ENCODE data around the gene C9orf72.

C9orf72 gene

GRCh38 chr9:27581826-27582225 is 8.5 kb upstream of the C9orf72 start:
- DNase-seq: no peak

- DNase-seq: peak; percentile 43 to 99 (median 93)
Observed at GRCh38 chr9:27573634-27574590, 631 bp upstream of the C9orf72 start.

GRCh38 chr9:27572566-27572917 is 739 bp downstream of the C9orf72 start:
- peak in 22 of 51 donors; percentile 28 to 85 (median 59) for DNase-seq

DNA sequence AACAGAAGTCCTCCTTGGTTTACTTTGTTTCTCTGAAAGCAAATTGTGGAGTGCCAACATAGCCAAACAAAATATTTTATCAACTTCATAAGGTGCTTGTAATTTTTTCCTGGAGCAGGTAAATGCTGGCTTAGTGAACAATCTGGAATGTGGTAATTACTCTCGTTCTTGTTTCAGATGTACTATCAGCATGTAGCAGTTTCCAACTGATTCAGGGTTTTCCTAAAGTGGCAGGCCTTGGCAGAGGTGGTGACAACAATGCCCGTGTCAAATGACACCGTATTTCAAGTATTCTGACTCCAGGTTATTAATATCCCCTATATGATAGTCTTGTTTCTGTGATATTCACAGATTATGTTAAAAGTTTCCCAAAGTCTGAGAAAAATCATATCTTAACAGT is 1.2 kb downstream of the C9orf72 start:
- DNase-seq: no peak

DNA sequence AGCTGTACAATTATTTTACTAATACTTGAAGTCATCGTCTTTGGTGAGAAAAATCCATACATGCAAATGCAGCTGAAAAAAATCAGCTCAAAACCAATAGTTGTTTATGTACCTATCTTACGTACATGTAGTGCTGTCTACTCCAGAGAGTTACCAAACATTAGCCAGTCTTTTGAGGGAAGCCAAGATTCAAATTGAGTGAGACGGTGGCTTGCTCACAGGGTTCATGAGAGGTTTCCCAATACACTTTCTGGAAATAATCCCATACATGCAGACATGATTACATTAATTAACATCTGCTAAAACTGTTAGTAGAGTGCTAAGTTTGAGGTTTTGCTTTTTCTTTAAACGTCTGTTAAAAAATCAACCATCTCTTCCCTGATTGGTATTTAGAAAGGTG is 2.3 kb downstream of the C9orf72 start:
- DNase-seq: no peak

- DNase-seq: no peak
Observed at GRCh38 chr9:27569406-27569805, 3.9 kb downstream of the C9orf72 start.

- no peak for DNase-seq
Observed at GRCh38 chr9:27566118-27566517, 7.2 kb downstream of the C9orf72 start.

DNA sequence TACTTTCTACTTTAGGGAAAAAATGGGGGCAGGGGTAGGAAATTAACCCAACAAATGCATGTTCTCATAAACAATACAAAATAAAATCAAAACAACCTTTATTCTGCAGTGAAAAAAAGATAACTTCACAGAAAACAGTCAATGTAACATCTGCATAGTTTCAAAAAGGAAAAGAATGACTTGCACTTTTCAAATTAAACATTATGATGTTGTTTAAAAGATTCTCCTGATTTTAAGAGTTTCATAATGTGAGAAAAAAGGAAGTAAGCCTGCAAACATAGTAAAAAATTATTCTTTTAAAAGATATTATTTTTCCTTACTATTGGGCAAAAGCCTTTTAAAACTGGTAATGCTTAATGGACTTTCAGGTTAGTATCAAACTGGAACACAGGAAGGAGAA is 7.6 kb downstream of the C9orf72 start:
- no peak for DNase-seq

- no peak for DNase-seq
Observed at GRCh38 chr9:27564670-27565069, 8.6 kb downstream of the C9orf72 start.

DNA sequence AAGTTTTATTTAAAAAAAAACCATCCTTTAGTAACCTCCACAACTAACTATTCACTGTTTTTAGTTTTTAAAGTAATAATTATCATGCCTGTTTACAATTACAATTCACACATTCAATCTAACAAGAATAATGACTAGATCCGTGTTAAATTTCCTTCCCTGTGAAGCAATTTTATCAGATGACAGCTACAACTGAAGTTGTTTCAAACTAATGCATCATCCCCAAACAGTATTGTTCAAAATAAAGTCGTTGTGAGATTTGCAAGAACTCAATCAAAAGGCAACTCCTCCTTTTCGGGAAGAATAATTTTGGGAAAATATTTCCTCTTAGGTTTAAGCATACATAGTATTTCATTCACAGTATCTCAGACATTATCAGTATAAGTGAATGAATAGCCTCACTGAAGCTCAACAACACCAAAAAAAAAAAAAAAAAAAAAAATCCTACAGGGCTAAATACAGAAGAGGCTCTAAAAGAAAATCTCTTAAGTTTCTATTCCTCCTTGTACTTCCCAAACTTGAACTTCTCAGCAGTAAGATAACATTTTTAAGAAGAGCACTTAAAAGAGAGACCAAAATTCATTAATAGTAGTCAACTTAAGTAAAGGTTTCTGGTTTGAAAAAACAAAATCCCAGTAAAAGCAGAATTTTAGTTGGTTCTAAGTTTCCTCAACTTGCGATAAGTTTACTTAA is 9.4 kb downstream of the C9orf72 start:
- no peak for DNase-seq

DNA sequence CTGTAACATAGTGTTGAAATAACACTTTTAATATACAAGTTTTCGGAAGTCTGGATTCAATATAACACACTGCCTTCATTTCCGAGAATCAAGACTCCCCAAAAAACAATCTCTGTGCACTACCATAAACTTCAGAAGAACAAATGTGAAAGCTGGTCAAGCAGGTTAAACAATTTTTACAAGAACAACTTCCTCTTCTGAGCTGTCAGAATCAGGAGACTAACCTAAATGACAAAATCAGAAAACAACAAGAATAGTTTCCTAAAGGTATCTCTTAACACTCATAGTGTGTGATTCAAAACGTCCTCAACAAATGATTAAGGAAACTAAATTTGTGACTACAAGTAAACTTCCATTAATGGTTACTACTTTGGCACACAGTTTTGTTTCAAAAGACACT is 11.6 kb downstream of the C9orf72 start:
- DNase-seq: no peak

- no peak for DNase-seq
Observed at GRCh38 chr9:27560457-27560856, 12.8 kb downstream of the C9orf72 start.

DNA sequence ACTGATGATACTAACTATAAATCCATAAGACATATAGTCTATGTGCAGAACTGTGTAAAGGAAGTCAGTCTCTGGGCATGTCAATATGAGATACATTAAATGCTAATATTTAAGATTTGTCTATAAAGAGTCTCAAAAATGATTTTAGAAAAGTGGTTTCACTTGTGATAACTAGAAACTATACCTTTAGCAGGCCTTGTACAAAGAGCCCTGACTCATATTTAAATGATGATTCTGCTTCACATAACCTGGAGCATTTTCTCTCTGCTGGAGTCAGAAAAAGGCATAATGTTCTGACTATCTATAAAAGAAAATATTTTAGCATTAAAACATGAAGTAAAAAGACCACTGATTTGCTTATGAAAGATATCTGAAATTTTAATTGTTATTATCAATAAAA is 15.0 kb downstream of the C9orf72 start:
- no peak for DNase-seq

GRCh38 chr9:27556470-27556869 is 16.8 kb downstream of the C9orf72 start:
- no peak for DNase-seq

DNA sequence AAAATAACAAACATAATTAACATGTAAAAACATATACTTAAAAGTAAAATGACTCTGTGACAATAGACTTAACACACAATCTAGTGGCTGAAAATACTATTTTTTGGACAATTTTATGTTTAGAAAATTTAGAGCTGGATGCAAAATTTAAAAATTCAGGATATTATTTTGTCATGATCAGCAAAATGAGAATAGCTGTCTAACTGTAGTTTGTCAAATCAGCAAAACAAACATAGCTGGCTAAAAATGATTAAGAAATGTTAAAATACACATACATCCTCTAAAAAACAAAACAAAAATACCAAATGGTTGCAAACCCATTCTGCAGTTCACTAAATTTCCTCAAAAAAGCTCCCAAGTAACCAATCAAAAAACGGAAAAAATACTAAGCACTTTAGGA is 18.6 kb downstream of the C9orf72 start:
- DNase-seq: no peak

GRCh38 chr9:27549196-27549755 is 24.0 kb downstream of the C9orf72 start:
- no peak for DNase-seq

DNA sequence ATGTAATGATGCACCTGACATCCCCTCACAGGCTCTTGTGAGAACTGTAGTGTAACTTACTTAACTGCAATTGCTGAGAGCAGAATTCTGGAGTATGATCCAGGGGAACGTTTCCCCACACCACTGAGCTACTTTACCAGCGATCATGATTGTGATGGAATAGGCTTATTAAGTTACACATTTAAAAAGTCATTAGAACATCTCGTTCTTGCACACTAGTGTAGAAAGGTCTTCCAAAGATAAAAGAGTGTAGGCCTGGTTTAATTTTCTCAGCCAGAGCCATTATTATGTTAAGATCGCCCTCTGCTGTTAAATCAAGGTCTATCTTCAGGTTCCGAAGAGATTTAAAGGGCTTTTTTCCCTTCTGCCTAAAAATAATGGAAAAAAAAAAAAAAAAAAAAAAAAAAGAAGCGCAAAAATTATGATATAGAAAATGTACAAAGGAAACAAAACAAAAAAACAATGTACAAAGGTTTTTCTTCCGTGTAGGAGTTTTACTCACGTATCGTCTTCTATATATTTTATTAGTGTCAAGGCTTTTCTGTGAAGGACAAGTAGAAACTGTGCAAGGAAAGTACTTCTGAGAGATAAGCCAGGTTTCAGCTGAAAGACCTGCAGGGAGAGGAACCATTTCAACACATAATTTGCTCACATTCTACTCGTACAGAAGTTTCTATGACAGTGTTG is 25.1 kb downstream of the C9orf72 start:
- DNase-seq: peak in 3 of 51 donors; percentile 8 to 71 (median 60)

- no peak for DNase-seq
Observed at GRCh38 chr9:27545471-27545870, 27.8 kb downstream of the C9orf72 start.

- DNase-seq: no peak
Observed at GRCh38 chr9:27542508-27542907, 30.8 kb downstream of the C9orf72 start.

DNA sequence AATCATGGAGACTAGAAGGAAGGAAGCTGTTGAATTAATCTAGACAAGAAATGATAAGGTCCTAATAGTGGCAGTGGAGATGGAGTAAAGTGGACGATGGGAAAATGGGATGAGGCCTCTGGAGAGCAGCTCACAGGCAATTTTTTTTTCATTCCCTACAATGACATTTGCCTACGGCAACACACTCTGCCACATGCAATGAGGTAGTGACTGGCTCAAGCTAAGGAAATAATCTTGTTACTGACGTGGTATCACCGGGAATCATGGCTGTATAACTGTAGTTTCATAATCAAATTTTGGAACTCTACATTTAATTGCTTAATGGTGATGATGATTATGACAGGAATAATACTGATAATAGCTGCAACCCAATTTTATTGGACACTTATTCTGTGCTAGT is 31.5 kb downstream of the C9orf72 start:
- no peak for DNase-seq

GRCh38 chr9:27540502-27540901 is 32.8 kb downstream of the C9orf72 start:
- DNase-seq: no peak

Measured in hypothalamus (tissue), 51 donors.